HFFc6 (cell line): ENCODE results near the gene PGGT1B. TPM values are rescaled to one million over a fixed set of nuclear protein-coding genes. Genes with fewer than 3 reads are reported as not detected.
A peak's percentile ranks its signal among the peaks of the same experiment; 100 is the strongest.

Experiments
- DNase-seq: peaks from one replicate; pipeline ENCODE4 v3.0.0-alpha.2; 2018
- H3K27ac Mint-ChIP-seq: 2 replicates; pipeline ENCODE4 v1.8.0; 2020; ENCODE audit warnings: mild to moderate bottlenecking, mixed read lengths
- H3K27me3 Mint-ChIP-seq: 2 replicates; pipeline ENCODE4 v1.8.0; 2021; ENCODE audit warnings: mild to moderate bottlenecking, moderate library complexity, mixed read lengths; ENCODE audit not compliant: insufficient read depth
- H3K36me3 Mint-ChIP-seq: 2 replicates; pipeline ENCODE4 v1.8.0; 2021; ENCODE audit warnings: low read depth, mixed read lengths
- H3K4me1 Mint-ChIP-seq: 2 replicates; pipeline ENCODE4 v1.8.0; 2020; ENCODE audit warnings: low read depth, mixed read lengths
- H3K4me3 Mint-ChIP-seq: 2 replicates; pipeline ENCODE4 v1.8.0; 2020; ENCODE audit warnings: mild to moderate bottlenecking, moderate library complexity, mixed read lengths
- H3K9me3 Mint-ChIP-seq: 2 replicates; pipeline ENCODE4 v1.8.0; 2020; ENCODE audit warnings: mild to moderate bottlenecking, mixed read lengths
- total RNA-seq, 6 experiments: library from RNA; stranded (reverse); fragmentation: NEBNext Ultra II Directional; extraction: Animal tissue kit (Norgen Biotek cat#: 25700); gene quantifications; 2 replicates in 1 of 6; 3 replicates in 5 of 6; pipeline ENCODE4 v1.2.3, GENCODE V29; 2021
- TF ChIP-seq, protein P1 (sequence below): fragments of 200-600 bp; sonication (generic); IDR thresholded peaks from 2 replicates; pipeline ENCODE4 v1.5.0; 2021; ENCODE audit warnings: antibody characterized with exemption, mild to moderate bottlenecking

The PGGT1B gene
- total RNA-seq, 6 experiments from 2014 or later: 28.2 to 40.1 (median 35.0) TPM

DNA sequence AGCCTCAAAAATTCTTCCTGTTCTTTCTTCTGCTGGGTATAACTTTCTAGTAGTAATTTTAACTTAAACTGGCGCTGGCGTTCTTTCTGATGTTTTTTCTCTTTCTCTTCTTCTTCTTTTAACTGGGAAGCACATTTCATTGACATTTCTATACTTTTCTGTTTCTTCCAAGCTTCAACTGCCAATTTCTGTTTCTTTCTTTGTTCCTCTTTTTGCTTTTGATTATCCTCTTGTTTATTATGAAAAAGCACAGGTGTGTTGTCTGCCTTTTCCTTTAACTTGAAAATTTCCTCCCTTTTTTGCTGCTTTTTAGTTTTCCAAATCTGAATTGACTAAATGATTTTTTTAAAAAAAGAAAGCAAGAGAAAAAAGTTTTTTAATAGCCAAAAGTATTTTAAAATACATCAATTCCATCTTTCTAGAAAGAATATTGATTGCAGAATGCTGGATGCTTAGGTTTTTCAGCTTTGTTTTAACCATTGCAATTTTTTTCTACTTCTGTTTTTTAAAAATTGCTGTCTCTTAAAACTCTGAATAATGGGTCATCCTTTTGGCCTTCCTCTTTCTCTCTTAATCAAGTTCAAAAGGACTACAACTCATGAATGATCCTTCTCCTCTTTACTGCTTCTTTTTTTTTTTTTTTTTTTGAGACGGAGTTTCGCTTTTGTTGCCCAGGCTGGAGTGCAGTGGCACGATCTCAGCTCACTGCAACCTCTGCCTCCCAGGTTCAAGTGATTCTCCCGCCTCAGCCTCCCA lies 8.8 kb upstream of the PGGT1B start:
- Mint-ChIP-seq H3K4me3 (no peak overlapping the region), H3K27ac (no peak overlapping the region), H3K27me3 (no peaks in the 10 kb centered on the region), H3K36me3 (peaks cover 5% of the 10 kb centered on the region; the same call in 1 of the 2 replicates), H3K4me1 (peaks cover 14% of the 10 kb centered on the region), H3K9me3 (no peaks in the 10 kb centered on the region)
- DNase-seq: no peak
- TF ChIP-seq, protein P1, sequence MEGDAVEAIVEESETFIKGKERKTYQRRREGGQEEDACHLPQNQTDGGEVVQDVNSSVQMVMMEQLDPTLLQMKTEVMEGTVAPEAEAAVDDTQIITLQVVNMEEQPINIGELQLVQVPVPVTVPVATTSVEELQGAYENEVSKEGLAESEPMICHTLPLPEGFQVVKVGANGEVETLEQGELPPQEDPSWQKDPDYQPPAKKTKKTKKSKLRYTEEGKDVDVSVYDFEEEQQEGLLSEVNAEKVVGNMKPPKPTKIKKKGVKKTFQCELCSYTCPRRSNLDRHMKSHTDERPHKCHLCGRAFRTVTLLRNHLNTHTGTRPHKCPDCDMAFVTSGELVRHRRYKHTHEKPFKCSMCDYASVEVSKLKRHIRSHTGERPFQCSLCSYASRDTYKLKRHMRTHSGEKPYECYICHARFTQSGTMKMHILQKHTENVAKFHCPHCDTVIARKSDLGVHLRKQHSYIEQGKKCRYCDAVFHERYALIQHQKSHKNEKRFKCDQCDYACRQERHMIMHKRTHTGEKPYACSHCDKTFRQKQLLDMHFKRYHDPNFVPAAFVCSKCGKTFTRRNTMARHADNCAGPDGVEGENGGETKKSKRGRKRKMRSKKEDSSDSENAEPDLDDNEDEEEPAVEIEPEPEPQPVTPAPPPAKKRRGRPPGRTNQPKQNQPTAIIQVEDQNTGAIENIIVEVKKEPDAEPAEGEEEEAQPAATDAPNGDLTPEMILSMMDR: no peak

DNA sequence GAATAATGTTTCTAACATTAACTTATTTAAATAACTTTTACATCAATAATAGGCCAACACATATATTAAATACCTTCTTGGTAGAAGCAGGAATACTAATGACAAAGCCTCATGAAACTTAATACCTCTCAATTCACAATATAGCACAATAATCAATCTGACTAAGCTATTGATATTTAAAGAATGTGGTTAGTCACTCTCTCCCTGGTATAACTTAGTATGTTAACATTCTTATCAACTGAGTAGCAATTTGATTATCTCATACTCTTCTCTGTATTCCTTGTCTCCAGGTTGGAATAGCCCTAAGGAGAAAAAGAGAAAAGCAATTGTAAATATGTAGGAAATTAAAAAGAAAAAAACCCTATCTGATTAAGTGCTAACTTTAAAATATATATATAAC lies 4.9 kb upstream of the PGGT1B start:
- TF ChIP-seq, protein P1: no peak
- Mint-ChIP-seq H3K36me3 (peaks cover 17% of the 10 kb centered on the region; the same call in 1 of the 2 replicates), H3K9me3 (no peaks in the 10 kb centered on the region), H3K27me3 (no peaks in the 10 kb centered on the region), H3K4me1 (peaks cover 25% of the 10 kb centered on the region), H3K27ac (no peak overlapping the region), H3K4me3 (no peak overlapping the region)
- peak; percentile 41 for DNase-seq

DNA sequence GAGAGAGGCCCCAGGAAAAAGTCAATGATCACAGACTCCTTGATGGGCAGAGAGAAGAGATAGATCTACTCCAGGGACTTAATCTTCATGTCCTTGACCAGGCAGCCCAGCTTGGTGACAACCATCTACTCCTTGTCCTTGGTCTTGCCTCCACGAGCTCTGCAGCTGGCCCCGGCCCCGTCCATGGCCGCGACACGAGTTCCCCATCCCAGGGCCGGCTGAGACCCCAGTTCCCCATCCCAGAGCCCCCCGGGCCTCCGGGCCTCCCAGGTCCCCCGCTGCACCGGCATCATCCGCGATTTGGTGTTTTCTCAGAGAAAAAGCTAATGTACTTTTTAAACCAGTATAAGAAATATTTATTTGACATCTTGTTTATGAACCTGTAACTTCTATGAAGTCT lies 2.5 kb upstream of the PGGT1B start:
- Mint-ChIP-seq H3K36me3 (peaks cover 11% of the 10 kb centered on the region; the same call in 1 of the 2 replicates), H3K9me3 (no peaks in the 10 kb centered on the region)
- TF ChIP-seq, protein P1: no peak

DNA sequence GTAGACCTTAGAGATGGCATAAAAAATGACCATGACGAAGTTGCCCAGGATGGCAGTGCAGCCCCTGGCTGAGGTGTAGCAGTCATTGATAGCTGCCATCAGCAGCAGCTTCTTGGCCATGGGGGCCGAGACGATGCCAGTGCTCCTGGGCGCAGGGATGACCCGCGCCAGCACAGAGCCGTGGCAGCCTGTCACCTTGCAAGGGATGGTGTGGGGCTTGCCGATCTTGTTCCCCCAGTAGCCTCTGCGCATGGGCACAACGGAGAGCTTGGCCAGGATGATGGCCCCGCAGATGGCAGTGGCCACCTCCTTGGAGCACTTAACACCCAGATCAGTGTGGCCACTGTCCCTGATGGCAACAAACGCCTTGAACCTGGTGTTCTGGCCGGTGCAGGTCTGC lies 2.1 kb upstream of the PGGT1B start:
- Mint-ChIP-seq H3K27ac (no peak overlapping the region), H3K36me3 (peaks cover 11% of the 10 kb centered on the region; the same call in 1 of the 2 replicates), H3K4me3 (no peak overlapping the region), H3K27me3 (no peaks in the 10 kb centered on the region), H3K9me3 (no peaks in the 10 kb centered on the region), H3K4me1 (peaks cover 41% of the 10 kb centered on the region)
- TF ChIP-seq, protein P1: no peak
- DNase-seq: no peak

More for the DNA sequence above, 2.5 kb upstream of the PGGT1B start:
- no peak for DNase-seq
- no peak overlapping the region for H3K4me3 Mint-ChIP-seq
- no peaks in the 10 kb centered on the region for H3K27me3 Mint-ChIP-seq
- peaks cover 37% of the 10 kb centered on the region for H3K4me1 Mint-ChIP-seq
- no peak overlapping the region for H3K27ac Mint-ChIP-seq

DNA sequence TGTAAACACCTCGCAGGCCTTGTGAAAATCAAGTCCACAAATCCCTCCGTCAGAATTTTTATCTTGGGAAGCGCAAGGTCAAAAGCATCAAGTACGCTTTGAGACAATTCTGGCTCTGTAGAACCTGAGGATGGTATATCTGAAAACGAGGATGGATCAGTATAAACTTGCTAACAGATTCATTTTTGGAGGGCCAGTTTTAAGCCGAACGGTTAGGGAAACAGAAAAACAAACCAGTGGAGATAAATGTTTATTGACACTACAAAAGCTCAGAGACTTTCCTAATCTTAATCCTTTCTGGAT lies 352 bp upstream of the PGGT1B start:
- peak overlapping the region; percentile 92 for H3K4me3 Mint-ChIP-seq
- DNase-seq: no peak
- H3K4me1 Mint-ChIP-seq: peaks cover 57% of the 10 kb centered on the region
- TF ChIP-seq, protein P1: no peak
- H3K9me3 Mint-ChIP-seq: no peaks in the 10 kb centered on the region
- peaks cover 11% of the 10 kb centered on the region; the same call in 1 of the 2 replicates for H3K36me3 Mint-ChIP-seq
- H3K27ac Mint-ChIP-seq: peak overlapping the region; percentile 89
- no peaks in the 10 kb centered on the region for H3K27me3 Mint-ChIP-seq
